GM15510 (cell line): Measurements from ENCODE around the gene PACSIN3.

Source experiments
- POLR2A ChIP-seq: IDR thresholded peaks from 3 replicates; pipeline ENCODE4 v1.6.1; 2011; ENCODE audit warnings: borderline replicate concordance; ENCODE audit not compliant: insufficient read length; ENCODE audit errors: extremely low read depth

Gene PACSIN3

GRCh38 chr11:47207459-47207858 is 21.2 kb upstream of the PACSIN3 start:
- TF ChIP-seq POLR2A, result no peak

GRCh38 chr11:47204637-47204989 is 18.4 kb upstream of the PACSIN3 start:
- TF ChIP-seq POLR2A, result no peak

- TF ChIP-seq POLR2A, result no peak
These were observed 16.3 kb upstream of the PACSIN3 start for GRCh38 chr11:47202576-47202975.

- TF ChIP-seq POLR2A, result no peak
These were observed 14.8 kb upstream of the PACSIN3 start for GRCh38 chr11:47201015-47201414.

- no peak for TF ChIP-seq POLR2A
These were observed 5.9 kb upstream of the PACSIN3 start for GRCh38 chr11:47192111-47192510.

GRCh38 chr11:47189100-47189834 is 3.0 kb upstream of the PACSIN3 start:
- TF ChIP-seq POLR2A, result no peak

- no peak for TF ChIP-seq POLR2A
These were observed 2.0 kb upstream of the PACSIN3 start for GRCh38 chr11:47188259-47188658.

- no peak for TF ChIP-seq POLR2A
These were observed 1.5 kb upstream of the PACSIN3 start for GRCh38 chr11:47187723-47188122.

- no peak for TF ChIP-seq POLR2A
These were observed 764 bp upstream of the PACSIN3 start for GRCh38 chr11:47186700-47187695.

- TF ChIP-seq POLR2A, result no peak
These were observed 744 bp downstream of the PACSIN3 start for GRCh38 chr11:47185305-47186075.

GRCh38 chr11:47184711-47185304 is 1.4 kb downstream of the PACSIN3 start:
- no peak for TF ChIP-seq POLR2A

- TF ChIP-seq POLR2A, result no peak
These were observed 2.3 kb downstream of the PACSIN3 start for GRCh38 chr11:47183969-47184368.

- no peak for TF ChIP-seq POLR2A
These were observed 3.0 kb downstream of the PACSIN3 start for GRCh38 chr11:47183031-47183856.

- no peak for TF ChIP-seq POLR2A
These were observed 3.9 kb downstream of the PACSIN3 start for GRCh38 chr11:47182380-47182779.
